Measurements from ENCODE around the gene TNS3.

TNS3 gene

GRCh38 chr7:47601881-47602249, 20.0 kb upstream of the TNS3 start:
- no peak for DNase-seq (ENCODE audit: low read depth)
- H3K4me3 ChIP-seq (ENCODE audit: low read depth, low read length), result no peak overlapping the region
- TF ChIP-seq CTCF (IDR thresholded peaks at IDR 0.05; ENCODE audit: low read depth, low read length, missing control alignments), result no peak

DNA sequence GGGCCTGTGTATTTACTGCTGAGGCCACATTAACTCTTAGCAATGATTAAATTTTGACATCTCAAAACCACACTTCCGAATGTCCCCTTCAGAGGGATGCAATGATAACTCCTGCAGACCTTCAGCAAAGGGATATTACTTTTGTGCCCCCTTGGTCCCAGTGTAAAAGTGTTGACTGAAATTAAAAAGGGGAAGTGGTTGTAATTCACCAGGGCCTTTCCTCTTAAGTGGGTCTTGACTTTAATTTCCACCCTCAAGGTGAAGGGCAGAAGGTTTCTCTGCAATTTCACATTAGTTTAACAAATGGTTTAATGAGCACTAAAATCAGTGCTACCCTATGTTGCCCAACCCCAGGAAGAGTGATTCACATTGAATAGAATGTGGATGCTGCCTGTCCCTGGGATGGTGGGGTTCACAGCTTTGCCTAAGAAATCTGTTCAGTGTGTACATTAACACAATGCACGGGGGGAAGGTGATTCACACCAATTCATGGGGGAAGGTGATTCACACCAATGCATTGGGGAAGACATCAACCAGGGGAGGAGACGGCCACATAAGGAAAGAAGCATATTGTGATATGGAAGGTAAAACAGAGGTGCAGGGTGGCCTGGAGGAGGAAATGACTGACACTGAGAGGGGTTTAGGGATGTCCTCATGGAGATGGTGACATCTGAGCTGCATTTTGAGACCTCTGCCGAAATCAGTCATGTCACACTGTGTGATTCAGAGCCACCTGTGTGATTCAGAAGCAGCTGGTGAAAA, 19.4 kb upstream of the TNS3 start:
- TF ChIP-seq CTCF (IDR thresholded peaks at IDR 0.05; ENCODE audit: low read depth, low read length, missing control alignments), result no peak
- DNase-seq (ENCODE audit: low read depth), result no peak

DNA sequence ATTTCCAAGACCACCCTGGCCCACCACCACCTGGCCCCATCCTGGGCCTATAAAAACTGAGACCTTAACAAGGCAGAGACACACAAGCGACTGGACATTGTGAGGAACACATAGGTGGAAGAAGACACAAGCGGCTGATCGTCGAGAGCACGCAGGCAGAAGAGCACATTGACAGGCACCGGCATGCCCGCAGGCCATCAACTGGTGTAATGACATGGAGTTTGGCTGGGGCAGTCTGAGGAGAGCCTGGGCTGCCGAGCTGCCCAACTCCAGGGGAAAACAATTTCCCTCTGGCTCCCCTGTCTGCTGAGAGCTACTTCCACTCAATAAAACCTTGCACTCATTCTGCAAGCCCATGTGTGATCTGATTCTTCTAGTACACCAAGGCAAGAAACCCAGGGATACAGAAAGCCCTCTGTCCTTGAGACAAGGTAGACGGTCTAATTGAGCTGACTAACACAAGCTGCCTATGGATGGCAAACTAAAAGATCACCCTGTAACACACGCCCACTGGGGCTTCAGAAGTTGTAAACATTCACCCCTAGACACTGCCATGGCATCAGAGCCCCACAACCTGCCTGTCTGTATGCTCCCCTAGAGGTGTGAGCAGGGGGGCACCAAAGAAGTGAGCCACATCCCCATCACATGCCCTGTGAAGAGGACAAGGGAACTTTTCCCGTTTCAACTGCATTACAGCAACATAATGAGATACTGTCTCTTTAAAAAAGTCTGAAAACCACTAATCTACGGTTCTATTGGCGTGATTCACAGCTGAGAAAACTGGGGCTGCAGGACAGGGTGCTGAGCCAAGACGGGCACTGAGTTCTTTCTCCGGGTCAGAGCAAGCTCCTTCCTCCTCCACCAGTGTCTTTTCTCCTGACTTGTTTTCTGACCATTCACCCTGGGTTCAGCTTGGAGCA, 18.5 kb upstream of the TNS3 start:
- DNase-seq (ENCODE audit: low read depth), result no peak
- no peak overlapping the region for H3K4me3 ChIP-seq (ENCODE audit: low read depth, low read length)
- TF ChIP-seq CTCF (IDR thresholded peaks at IDR 0.05; ENCODE audit: low read depth, low read length, missing control alignments), result no peak

More for the DNA sequence above, 19.4 kb upstream of the TNS3 start:
- no peak overlapping the region for H3K4me3 ChIP-seq (ENCODE audit: low read depth, low read length)

DNA sequence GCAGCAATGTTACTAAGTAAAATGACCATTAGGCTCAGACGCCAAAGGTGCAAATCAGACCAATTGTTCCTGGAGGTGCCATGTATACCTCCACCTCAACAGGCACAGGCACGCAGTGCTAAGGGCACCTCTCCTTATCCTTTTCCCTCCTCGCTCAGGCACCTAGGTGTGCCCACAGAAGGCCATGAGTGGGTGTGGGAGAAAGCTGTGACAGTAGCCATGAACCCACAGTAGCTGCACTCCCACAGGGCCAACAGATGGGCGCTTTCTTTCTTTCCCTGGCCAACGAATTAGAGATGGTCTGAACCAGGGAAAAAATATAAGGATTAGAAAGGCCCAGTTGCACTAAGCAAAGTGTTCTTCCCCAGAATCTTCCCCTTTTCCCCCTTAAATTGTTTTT, 15.5 kb upstream of the TNS3 start:
- TF ChIP-seq CTCF (IDR thresholded peaks at IDR 0.05; ENCODE audit: low read depth, low read length, missing control alignments), result no peak
- H3K4me3 ChIP-seq (ENCODE audit: low read depth, low read length), result no peak overlapping the region
- no peak for DNase-seq (ENCODE audit: low read depth)

DNA sequence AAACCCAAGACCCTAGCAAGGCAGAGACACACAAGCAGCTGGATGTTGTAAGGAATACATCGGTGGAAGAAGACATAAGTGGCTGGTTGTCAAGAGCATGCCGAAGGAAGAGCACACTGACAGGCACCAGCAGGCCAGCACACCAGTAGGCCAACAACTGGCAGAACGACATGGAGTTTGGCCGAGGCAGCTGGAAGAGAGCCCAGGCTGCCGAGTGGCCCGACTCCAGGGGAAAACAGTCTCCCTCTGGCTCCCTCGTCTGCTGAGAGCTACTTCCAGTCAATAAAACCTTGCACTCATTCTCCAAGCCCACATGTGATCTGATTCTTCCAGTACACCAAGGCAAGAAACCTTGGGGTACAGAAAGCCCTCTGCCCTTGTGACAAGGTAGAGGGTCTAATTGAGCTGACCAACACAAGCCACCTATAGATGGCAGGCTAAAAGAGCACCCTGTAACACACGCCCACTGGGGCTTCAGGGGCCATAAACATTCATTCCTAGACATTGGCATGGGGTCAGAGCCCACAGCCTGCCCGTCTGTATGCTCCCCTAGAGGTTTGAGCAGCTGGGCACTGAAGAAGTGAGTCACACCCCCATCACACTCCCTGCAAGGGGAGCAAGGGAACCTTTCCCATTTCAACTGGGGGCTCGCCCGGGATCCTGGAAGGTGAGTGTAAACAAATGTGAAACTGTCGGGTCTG, 14.7 kb upstream of the TNS3 start:
- DNase-seq (ENCODE audit: low read depth), result no peak
- H3K4me3 ChIP-seq (ENCODE audit: low read depth, low read length), result no peak overlapping the region
- no peak for TF ChIP-seq CTCF (IDR thresholded peaks at IDR 0.05; ENCODE audit: low read depth, low read length, missing control alignments)

GRCh38 chr7:47594406-47594805, 12.5 kb upstream of the TNS3 start:
- no peak for TF ChIP-seq CTCF (IDR thresholded peaks at IDR 0.05; ENCODE audit: low read depth, low read length, missing control alignments)
- no peak overlapping the region for H3K4me3 ChIP-seq (ENCODE audit: low read depth, low read length)
- DNase-seq (ENCODE audit: low read depth), result no peak
